ENCODE data around the gene MPL.
"Not testable (repeated sequence)": the region's sequence is repeated elsewhere in the genome, so short reads cannot be mapped to it uniquely, and the experiment has no call there.

Gene MPL

DNA sequence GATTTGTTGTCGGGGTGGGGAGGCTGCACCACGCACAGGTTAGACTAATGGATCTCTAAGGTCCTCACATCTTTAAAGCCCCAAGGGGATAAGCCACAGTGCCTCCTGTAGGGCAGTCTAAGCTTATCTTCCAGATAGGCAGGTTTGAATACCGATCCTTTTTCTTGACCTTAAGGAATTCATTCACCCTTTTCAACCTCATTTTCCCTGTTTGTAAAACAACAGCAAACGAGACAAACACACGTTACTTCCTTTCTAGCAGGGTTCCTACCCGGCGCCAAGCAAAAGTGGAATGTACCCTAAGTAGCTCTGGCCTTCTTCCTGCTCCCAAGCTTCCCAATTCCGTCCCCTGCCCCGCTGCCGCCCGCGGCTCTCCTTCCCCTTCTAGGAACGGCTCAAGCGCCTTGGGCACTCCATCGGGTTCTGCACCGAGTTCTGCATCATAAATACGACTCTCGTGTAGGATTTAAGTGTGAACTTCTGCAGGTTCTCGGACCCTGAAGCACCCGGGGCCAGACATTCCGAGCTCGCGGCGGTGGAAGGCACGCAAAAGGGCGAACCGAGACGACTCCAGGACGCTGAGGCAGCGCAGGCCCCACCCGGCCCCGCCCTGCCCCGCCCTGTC lies 20.6 kb downstream of the MPL start:
- no peak for DNase-seq

DNA sequence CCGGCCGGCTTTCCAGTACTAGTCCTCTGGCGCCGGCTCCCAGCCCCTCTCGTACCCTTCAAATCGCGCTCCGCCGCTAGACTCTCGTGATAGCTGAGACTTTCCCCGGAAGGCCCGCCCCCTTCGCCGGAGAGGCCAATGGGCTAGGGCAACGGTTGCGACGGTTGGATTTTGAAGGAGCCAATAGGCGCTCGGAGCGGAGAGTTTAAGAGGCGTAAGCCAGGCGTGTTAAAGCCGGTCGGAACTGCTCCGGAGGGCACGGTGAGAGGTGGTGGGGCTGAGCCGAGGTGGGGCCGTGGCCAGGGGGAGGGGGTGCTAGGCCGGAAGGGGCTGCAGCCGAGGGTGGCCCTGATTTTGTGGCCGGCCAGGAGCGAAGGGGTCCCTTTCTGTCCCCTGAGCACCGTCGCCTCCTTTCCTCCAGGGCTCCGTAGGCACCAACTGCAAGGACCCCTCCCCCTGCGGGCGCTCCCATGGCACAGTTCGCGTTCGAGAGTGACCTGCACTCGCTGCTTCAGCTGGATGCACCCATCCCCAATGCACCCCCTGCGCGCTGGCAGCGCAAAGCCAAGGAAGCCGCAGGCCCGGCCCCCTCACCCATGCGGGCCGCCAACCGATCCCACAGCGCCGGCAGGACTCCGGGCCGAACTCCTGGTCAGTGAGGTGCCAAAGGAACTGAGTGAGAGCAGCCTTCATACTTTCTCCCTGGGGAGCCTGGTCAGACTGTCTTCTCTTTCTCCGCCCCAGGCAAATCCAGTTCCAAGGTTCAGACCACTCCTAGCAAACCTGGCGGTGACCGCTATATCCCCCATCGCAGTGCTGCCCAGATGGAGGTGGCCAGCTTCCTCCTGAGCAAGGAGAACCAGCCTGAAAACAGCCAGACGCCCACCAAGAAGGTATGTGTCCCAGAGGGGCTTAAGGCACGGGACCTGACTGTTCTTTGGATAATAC lies 21.4 kb downstream of the MPL start, which contains the start of gene CDC20:
CDC20 (plus strand) TSS at position 236 of the 948 bp plus-strand sequence; CDS start at position 471, 235 bp downstream.
- peak; percentile 99 for DNase-seq

DNA sequence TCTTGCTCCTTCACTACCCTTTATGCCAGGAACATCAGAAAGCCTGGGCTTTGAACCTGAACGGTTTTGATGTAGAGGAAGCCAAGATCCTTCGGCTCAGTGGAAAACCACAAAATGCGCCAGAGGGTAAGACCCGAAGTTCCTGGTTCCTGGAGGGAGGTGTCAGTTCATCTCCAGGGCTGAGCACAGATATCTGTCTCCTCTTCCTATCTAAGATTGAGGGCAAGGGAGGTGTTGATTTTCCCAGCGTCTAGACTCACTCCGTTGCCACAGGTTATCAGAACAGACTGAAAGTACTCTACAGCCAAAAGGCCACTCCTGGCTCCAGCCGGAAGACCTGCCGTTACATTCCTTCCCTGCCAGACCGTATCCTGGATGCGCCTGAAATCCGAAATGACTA lies 22.1 kb downstream of the MPL start:
- no peak for DNase-seq

DNA sequence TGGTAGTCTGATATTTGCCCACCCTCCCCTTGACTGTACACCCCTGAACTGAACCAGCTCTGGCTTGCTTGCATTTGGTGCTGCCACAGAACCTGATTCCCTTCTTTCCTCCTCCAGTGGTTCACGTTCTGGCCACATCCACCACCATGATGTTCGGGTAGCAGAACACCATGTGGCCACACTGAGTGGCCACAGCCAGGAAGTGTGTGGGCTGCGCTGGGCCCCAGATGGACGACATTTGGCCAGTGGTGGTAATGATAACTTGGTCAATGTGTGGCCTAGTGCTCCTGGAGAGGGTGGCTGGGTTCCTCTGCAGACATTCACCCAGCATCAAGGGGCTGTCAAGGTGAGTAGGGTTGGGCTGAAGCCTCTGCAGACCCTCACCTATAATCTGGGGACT lies 23.0 kb downstream of the MPL start:
- no peak for DNase-seq

DNA sequence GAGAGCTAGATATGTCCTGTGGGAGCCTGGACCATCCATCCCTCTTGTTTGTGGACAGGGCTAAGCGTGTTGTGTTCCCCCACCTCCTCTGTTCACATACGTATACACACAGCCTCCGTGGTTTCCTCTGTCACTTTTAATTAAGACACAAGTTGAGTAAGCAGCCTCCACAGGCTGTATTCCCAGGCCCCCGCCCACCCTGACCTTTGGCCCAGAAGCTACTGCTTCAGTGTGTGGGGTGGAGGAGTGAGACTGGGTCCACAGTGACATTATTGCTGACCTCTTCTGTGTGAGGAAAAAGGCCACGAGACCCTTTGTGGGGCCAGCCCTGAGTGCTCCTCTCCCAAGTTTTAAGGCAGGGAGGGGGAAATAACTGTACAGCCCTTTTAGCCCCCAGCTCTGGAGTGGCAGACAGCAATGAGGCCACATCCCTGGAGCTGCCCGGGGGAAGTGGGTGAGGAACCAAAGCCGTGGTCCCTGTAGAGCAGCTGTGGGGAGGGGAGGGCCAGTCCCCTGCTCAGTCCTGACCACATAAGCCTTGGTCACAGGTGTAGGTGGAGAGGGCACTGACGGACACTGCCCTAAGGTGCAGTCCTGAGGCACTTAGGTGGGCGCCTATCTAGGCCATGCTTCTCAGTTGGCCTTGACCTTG lies 25.8 kb downstream of the MPL start:
- DNase-seq: no peak

DNA sequence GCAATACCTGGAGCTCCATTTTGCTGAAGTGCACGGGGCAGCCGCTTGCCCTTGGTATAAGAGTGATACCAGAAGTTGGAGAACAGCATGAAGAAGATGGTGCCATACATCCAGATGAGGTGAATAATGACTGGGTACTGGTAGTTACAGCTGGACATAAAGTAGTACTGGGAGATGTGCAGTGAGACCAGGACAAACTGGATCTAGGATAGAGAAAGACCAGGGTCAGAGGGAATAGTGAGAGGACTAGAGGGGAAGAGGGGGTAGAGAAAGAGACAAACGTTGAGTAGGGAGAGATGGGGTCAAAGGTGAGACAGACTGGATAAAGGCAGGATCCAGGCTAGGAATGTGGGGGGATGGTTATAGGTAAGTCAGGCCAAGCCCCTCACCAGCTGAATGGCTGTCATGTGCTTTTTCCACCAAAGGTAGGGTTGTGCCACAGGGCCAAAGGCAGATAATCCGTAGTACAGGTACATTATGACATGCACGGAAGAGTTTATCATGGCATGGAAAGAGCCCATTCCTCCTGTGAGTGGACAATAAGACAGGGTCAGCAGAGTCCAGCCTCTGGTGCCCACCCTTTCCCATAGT lies 26.4 kb downstream of the MPL start:
- DNase-seq: no peak

DNA sequence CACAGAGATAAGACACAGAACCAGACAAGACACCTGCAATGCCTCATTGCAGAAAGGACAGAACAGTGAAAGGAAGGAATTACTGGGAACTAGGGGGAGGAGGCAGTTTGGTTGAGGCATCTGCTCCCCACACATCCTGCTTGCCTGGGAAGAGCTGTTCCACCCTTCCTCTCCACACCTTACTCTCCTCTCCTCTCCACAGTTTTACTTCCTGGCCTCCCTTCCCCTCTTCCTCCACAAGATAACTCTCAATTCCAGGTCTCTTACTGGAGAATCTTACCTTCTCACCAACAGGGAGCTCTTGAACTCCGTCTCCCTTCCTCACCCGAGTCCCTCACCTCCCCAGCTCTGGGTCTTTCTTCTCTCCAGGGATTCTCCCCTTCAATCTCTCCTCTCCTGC lies 28.1 kb downstream of the MPL start:
- DNase-seq: no peak

DNA sequence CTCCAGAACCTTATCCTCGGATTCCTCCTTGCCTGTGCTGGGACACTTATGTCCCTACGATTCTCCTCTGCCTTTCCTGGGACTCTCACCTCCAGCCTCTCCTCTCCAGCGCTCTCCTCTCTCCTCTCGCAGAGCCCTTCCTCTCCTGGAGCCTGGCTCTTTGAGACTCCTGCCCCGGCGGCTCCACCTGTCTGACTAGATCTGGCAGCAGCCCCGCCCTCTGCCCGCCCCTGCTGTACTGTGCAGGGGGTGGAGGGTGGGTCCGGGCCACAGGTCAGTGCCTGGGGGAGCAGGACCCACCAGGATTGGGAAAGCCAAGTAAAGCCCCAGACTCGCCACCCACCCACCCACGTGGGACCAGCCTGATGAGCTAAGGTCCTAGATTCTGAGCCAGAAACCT lies 28.6 kb downstream of the MPL start:
- DNase-seq: no peak

DNA sequence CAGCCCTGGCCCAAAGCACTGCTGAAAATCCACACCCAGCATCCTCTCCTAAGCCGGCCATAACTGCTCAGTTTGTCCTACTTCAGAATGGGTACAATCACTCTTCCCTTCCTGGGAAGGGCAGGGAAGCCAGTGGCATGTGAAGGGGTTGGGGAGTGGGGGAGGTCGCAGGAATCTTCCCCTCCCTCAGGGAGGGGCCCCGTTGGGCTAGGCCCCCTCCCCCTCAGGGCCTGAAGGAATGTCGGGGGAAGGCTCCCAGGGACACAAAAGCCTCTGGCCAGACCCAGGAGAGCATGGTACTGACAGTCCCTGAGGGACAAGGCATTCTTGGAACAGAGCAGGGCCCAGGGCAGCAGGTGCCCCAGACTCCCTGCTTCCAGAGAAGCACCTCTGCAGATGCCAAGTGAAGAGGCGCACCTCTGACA lies 29.0 kb downstream of the MPL start:
- DNase-seq: no peak

DNA sequence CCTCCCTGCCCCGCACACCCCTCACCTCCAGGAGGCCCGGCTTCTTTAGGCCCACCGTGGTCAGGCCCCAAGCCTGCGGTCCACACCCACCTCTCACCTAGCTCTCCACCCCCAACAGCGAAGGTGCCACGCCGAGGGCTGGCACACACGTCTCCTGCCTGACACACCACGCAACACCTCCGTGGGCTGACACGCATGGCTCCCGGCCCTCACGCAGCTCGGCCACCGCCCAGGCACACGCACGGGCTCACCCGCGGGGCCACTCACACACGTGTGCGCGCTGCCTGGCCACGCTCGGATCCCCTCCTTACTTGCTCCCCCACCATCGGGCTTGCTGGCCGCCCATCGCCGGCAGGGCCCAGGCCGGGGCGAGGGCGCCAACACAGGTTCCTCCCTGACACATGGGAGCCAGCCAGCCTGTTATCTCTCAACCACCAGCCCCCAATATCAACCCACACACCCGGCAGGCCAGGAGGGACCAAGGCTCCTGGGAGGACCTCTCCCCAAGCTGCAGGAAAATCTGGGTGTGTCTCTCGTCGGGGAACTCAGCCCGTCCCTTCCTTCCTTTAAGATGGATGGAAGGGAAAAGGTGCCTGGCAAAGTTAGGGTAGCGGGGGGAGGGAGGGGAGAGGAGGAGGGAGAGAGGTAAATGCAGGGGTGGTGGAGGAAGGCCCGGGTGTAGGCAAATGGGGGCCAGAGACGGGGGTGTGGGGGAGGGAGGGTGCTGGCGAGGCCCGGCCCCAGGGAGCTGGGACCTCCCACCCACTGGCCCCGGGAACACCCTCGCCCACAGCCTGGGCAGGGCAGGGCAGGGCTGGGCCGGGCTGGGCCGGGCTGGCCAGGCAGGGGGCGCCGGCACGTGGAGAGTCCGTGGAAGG lies 29.6 kb downstream of the MPL start:
- peak; percentile 46 for DNase-seq

DNA sequence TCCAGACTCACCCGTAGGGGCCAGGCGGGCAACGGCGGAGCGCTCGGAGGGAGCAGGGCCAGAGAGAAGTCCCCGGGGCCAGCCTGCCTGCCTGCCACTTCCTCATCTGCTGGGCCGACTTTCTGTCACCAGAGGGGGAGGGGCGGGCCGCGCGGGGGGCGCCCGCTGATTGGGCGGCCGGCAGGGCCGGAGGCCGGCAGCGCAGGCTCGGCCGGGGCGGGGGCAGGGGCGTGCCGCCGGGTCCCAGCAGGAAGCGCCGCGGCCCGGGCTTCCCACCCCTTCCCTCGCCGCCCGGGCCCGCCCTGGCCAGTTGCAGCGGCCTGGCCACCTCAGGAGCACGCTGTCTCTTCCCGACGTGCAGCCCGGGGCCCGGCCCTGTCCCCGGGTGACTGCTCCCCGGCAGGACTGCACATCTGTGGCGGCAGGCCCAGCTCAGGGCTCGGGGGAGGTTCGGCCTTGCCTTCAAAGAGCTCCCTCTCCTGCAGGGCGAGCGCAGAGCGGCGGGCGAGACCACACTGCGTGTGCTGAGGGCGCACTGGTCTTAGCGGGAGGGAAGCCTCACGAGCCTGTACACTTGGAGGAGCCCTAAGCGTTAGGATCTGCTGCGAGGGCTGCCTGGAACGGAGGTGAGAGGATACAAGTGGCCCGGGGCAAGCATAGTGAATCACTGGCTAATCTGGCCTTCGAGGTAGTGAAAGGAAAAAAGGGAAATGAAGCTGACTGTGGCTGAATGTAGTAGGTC lies 30.5 kb downstream of the MPL start, which contains the start of gene ELOVL1:
ELOVL1 (minus strand) TSS at position 108 of the 742 bp plus-strand sequence. CDS start 2,402 bp downstream, outside the sequence.
- peak; percentile 89 for DNase-seq

DNA sequence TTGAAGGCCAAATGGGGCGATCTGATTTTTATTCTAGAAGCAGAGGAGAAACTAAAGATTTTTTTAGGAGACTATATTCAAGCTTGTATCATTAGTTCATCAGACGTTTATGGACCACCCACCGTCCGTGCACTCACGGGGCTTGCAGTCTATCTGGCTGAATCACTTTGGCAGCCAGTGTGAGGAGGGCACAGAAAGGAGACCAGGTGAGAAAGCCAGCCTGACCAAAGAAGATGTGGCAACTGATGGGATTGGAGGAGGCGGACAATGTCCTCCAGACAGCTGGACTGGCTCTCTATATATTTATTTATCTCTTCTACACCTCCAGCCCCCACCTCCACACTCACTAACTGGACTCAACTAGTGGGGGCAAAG lies 31.0 kb downstream of the MPL start:
- no peak for DNase-seq

DNA sequence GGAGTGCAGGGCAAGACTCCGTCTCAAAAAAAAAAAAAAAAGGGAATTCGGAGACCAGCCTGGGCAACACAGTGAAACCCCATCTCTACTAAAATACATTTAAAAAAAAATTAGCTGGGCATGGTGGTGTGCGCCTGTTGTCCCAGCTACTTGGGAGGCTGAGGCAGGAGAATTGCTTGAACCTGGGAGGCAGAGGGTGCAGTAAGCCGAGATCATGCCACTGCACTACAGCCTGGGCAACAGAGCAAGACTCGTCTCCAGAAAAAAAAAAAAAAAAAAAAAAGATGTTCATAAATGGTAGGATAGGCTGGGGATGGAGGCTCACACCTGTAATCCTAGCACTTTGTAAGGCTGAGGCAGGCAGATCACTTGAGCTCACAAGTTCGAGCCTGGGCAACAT lies 32.2 kb downstream of the MPL start:
- DNase-seq: not testable (repeated sequence)

DNA sequence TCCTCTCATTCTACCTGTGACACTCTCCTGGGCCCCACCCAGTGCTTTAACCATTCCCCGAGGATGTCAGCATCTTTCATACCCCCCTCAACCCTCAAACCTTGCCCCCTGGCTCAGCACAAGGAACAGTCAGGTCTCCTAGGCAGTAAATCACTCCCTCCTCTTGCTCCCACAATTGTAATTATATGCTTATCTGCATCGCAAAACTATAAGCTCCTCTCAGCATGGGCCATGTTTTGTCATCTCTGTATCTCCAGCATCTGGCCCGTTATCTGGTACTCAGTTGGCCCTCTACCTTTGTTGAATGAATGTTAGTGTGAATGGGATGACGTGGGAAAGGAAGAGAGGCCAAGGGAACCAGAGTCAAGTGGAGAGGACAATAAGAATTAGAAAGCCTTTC lies 32.9 kb downstream of the MPL start:
- DNase-seq: no peak

DNA sequence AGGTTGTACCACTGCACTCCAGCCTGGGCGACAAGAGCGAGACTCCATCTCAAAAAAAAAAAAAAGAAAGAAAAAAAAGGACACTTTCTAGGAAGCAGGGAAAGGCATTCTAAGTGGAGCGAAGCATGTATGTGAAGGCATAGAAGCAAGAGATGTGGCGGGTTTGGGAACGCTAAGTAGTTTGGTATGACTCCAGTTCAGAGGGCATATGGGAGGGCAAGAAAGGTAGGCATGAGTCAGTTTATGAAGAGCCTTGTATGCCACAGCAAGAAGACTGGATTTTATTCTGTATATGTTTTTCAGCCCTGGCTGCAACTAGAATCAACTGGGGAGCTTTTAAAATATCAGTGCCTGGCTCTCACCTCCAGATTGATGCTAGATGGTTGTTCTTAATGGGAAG lies 34.6 kb downstream of the MPL start:
- no peak for DNase-seq

DNA sequence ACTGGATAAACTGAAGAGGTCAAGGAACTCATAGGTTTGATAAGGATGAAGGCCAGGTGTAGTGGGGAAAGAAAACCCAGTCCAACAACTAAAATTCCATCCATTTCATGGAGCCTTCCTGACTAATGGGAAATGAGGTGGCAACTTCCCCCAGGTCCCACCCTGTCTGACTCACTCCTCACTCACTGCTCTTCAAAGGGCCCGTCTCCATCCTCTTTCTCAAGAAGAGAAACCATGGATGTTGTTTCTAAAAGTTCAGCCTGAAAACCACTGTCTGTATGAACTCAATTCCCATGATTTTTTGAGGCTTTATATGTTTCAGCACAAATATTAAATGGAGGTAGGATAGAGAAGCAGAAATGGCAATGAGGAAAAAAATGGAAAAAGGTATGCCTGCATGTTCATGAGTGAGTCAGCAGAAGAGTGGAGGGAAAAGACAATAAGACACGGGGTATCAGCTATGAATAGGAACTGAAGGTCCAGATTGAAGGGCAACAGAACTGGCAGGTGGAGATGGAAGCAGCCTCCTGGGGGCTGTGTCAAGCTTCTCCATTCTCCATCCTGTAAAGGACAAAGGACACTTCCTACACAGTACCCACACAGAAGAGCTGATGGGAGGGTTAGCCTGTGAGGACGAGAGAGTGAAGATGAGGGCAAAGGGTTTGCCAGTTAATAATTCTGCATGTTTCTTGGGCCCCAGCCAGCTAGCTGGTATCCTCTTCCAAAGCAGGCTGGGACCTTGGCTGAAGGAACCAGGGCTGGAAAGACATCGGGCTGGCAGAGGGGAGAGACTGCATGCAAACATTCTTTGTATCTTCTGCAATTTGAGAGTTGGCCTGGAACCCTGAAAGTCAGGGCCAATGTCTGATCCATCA lies 35.7 kb downstream of the MPL start:
- no peak for DNase-seq

DNA sequence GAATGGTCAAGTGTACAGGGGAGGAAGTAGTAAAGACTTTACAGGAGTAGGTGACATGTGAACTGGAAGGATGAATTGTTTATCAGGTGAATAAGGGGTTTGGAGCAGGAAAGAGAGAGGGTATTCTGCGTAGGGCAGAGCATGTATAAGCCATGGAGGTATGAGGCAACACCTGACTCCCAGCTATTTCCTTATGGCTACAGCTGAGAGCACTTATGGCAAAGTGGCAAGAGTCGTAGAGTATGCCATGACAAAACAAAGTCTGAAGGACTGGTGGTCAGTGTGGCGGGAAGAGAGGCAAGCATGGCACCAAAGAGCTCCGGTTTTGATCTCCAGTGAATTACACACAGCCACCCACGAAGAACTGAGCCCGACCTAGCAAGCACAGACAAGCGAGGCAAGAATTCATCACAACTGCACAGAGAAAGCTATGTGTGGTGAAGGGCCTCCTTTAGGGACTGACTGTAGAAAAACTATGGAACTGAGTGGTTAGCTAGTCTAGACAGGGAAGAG lies 39.2 kb downstream of the MPL start:
- no peak for DNase-seq

DNA sequence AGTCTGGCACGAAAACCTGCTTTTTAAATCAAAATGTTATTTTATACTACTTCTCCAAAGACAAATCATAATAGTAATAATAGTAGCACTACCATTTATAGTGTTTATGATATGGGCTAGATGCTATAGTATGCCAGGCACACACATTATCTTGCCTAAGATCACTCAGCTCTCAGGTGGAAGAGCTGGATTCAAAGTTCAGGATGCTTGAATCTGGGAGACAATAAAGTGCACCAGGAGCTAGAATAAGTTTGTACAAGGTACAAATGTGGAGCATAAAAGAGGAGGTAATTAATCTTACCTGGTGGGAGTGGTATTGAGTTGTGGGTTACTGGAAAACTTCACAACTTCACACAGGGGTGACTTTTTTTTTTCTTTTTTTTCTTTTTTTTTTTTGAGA lies 40.2 kb downstream of the MPL start:
- no peak for DNase-seq

DNA sequence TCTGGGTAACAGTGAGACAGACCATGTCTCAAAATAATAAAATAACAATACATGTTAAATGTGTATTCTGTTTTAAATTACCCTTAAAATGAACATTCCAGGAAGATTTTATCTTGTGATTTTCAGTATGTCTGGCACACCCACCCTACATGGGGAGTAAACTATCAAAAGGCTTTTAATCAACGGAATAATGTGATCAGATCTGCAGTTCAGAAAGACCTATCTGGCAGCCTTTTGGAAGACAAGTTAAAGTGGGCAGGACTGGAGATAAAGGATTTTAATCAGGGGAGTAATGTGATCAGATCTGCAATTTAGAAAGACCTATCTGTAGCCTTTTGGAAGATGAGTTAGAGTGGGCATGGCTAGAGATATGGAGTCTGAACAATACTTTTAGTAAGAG lies 41.9 kb downstream of the MPL start:
- no peak for DNase-seq

DNA sequence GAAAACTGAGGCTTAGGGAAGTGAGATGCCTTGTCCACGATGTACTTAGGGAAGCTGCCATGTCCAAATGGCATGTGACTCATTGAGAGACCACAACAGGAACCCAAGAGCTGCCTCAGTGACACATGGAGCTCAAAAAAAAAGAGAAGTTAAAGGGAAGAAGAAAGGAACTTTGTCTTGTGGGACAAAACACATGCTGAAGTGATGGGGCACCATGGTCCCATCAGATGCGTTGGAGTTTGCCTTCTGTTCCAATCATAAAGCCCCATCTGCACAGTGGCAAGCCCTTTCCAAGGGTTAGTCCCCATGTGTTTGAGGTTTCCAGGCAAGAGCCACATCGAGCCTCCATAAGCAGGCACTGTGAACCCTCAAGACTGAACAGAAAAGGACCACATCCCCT lies 44.0 kb downstream of the MPL start:
- DNase-seq: no peak

All from stimulated activated CD4-positive, alpha-beta T cell treated with anti-CD3 and anti-CD28 coated beads, Interleukin-4, amount 100 ng/mL, for 24 hours (primary cell).